Right atrium auricular region (tissue), 2 donors: ENCODE results near the gene STAP1. TPM values are rescaled to one million over a fixed set of nuclear protein-coding genes. Genes with fewer than 3 reads are reported as not detected.
"Not testable (repeated sequence)": the region's sequence is repeated elsewhere in the genome, so short reads cannot be mapped to it uniquely, and the experiment has no call there.

Experiments
- DNase-seq: peaks from one replicate; pipeline ENCODE4 v3.0.0-alpha.2; 2019; ENCODE audit warnings: low spot score
- H3K27ac ChIP-seq, 2 donors: fragments of 200-600 bp; sonication (generic); 1 replicate in 1 of 2; 2 replicates in 1 of 2; pipeline ENCODE4 v1.5.1; 2016 to 2019
- H3K27me3 ChIP-seq, 2 donors: fragments of 200-600 bp; sonication (generic); one replicate each; pipeline versions ENCODE4 v1.5.1 to v1.6.0; 2017 to 2019
- H3K36me3 ChIP-seq: fragments of 200-600 bp; sonication (generic); one replicate; pipeline ENCODE4 v1.5.1; 2016
- H3K4me1 ChIP-seq, 2 donors: fragments of 200-600 bp; sonication (generic); one replicate each; pipeline versions ENCODE4 v1.5.1 to v1.6.0; 2017 to 2019
- H3K4me3 ChIP-seq, 2 donors: fragments of 200-600 bp; sonication (generic); 1 replicate in 1 of 2; 2 replicates in 1 of 2; pipeline ENCODE4 v1.5.1; 2017 to 2019; ENCODE audit warnings: mild to moderate bottlenecking in 1 of 2, moderate library complexity in 1 of 2
- H3K9me3 ChIP-seq, 2 donors: fragments of 200-600 bp; sonication (generic); one replicate each; pipeline ENCODE4 v1.5.1; 2019
- CTCF ChIP-seq, 2 donors: fragments of 200-600 bp; sonication (generic); IDR thresholded peaks; one replicate each; pipeline ENCODE4 v1.5.1; 2019; ENCODE audit warnings: antibody characterized with exemption in 2 of 2
- total RNA-seq, 2 donors: library from RNA; depleted of rRNA; stranded (reverse); fragments of >200 nt; gene quantifications; one replicate each; pipeline ENCODE4 v1.1.0, GENCODE V29; 2016

The STAP1 gene
- total RNA-seq, 2 donors from 2014 or later: not detected

GRCh38 chr4:67635331-67635730 lies 76.8 kb downstream of the STAP1 start:
- Histone ChIP-seq H3K36me3 (peaks cover 31% of the 10 kb centered on the region), H3K27me3 (no peaks in the 10 kb centered on the region), H3K4me1 (no peaks in the 10 kb centered on the region), H3K4me3 (no peak overlapping the region), H3K9me3 (no peaks in the 10 kb centered on the region), H3K27ac (no peak overlapping the region)
- DNase-seq: no peak
- no peak for TF ChIP-seq CTCF (IDR thresholded peaks at IDR 0.05)

GRCh38 chr4:67636978-67637377 lies 78.5 kb downstream of the STAP1 start:
- H3K4me3 ChIP-seq, DNase-seq, H3K27ac ChIP-seq, H3K4me1 ChIP-seq, H3K9me3 ChIP-seq, H3K27me3 ChIP-seq: not testable (repeated sequence)
- peaks cover 28% of the 10 kb centered on the region for H3K36me3 ChIP-seq

- H3K36me3 ChIP-seq: peaks cover 17% of the 10 kb centered on the region
Observed at GRCh38 chr4:67638136-67638535, 79.6 kb downstream of the STAP1 start.

GRCh38 chr4:67651536-67651935 lies 93.0 kb downstream of the STAP1 start:
- Histone ChIP-seq H3K27me3 (no peaks in the 10 kb centered on the region), H3K9me3 (no peaks in the 10 kb centered on the region), H3K27ac (no peak overlapping the region), H3K4me3 (no peak overlapping the region), H3K4me1 (no peaks in the 10 kb centered on the region), H3K36me3 (peaks cover 9% of the 10 kb centered on the region)
- TF ChIP-seq CTCF (IDR thresholded peaks at IDR 0.05): no peak
- no peak for DNase-seq

More at GRCh38 chr4:67638136-67638535, 79.6 kb downstream of the STAP1 start:
- no peak for DNase-seq
- Histone ChIP-seq H3K9me3 (no peaks in the 10 kb centered on the region), H3K27me3 (no peaks in the 10 kb centered on the region), H3K27ac (no peak overlapping the region), H3K4me3 (no peak overlapping the region), H3K4me1 (no peaks in the 10 kb centered on the region)
- TF ChIP-seq CTCF (IDR thresholded peaks at IDR 0.05): no peak

Other genes starting within 250 kb of the STAP1 start
- 1 to 10 TPM; 6.6 to 7.9 TPM for gene CENPC, start 13.2 kb upstream of the STAP1 start, total RNA-seq
- 10 to 100 TPM; 22.4 to 28.6 TPM for gene UBA6, start 142.4 kb downstream of the STAP1 start, total RNA-seq
- not detected for gene GNRHR, start 195.7 kb downstream of the STAP1 start, total RNA-seq